NCI-H2081 (cell line): ENCODE results near the gene MYMX.
A peak's percentile ranks its signal among the peaks of the same experiment; 100 is the strongest.
"Not testable (repeated sequence)": the region's sequence is repeated elsewhere in the genome, so short reads cannot be mapped to it uniquely, and the experiment has no call there.

ENCODE experiments used
- DNase-seq, 2 experiments: peaks; one replicate each; lab custom pipeline; 2025; lab: John Stamatoyannopoulos, UW

MYMX gene

DNA sequence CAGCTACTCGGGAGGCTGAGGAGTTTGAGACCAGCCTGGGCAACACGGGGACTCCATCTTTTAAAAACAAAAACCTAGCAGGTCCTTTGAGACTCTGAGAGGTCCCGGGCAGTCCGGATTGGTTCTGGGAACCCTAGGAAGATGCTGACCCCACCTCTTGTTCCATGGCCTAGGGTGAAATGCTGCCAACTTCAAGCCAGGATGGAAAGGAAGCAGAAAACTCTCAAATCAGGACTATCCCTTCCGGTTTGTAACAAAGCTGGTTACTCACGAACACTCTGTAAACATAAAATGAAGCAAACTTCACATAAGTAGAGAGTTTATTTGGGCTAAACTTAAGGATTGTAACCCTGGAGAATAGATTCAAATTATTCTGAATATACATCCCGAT is 30.1 kb upstream of the MYMX start:
- no peak for DNase-seq

- DNase-seq, result no peak
Measured at GRCh38 chr6:44188819-44189218, 27.9 kb upstream of the MYMX start.

DNA sequence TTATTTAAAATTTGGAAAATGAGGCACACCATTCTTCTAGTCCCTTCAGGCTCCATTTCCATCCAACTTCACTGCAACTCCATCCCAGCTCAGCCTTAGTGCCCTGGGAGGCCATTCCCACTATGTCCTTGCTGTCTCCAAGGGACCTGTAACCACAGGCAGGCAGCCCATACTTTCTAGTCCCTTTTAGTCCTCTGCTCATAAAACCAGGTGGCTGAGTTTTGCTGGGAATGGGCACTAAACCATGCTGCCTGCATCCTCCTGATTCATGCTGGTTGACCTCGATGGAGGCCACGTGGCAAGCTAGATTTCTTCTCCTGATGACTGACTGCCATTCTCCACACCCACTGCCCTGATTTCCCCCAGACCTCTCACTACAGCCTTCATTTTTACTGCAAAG is 27.5 kb upstream of the MYMX start:
- DNase-seq, result no peak

GRCh38 chr6:44190715-44191114 is 26.0 kb upstream of the MYMX start:
- DNase-seq, result no peak

DNA sequence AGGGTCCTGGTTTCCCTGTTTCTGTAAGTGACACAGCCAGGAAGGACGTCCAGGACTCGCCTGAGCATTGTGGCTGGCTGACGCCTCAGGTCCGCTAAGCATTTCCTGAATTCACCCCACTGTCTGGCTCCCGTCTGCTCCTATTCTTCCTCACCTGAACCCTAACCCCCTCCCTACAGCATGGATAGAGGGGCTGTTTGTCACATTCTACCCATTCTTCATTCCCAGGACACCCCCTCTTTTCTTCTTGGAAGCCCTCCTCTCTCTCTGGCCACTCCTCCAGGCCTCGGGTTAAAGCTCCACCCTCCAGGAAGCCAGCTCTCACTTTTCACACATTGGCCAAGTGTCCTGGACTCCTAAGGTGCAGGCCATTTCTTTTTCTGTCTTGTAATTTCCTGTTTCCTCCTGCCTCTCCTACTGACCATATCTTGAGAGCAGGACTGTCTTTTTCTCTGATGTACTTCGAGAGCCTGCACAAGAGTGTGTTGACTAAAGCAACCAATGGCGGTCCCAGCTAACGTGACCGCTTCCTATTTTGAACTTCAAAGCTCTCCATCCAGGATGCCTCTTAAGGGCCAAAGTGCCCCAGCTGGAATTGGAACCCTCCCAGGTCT is 24.2 kb upstream of the MYMX start:
- no peak for DNase-seq

- DNase-seq, result no peak
Measured at GRCh38 chr6:44193307-44193910, 23.3 kb upstream of the MYMX start.

DNA sequence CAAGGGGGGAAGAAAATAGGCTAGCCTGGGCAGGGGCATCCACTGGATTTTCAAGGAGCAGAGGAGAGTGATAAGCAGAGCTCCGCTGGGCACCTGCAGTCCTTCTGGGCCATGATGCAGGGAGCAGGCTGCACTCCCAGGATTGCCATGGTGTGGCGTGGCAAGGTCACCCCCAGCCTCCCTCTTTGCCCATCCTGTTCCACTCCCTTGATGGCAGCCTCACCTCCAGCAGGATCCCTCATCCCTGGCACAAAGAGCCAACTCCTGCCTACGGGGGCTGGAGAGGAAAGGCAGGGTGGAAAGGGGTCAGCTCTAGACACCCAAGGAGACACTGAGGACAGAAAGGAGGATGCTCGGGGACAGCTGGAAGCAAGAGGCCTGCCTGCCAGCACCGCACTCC is 22.4 kb upstream of the MYMX start:
- no peak for DNase-seq

DNA sequence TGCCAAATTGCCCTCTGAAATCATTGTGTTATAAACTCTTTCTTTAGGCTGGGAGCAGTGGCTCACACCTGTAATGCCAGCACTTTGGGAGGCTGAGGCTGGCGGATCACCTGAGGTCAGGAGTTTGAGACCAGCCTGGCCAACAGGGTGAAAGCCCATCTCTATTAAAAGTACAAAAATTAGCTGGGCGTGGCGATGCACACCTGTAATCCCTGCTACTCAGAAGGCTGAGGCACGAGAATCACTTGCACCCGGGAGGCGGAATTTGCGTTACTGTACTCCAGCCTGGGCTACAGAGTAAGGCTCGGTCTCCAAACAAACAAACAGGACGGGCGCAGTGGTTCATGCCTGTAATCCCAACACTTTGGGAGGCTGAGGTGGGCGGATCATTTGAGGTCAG is 20.4 kb upstream of the MYMX start:
- DNase-seq, result not testable (repeated sequence)

- no peak for DNase-seq
Measured at GRCh38 chr6:44198684-44199083, 18.0 kb upstream of the MYMX start.

GRCh38 chr6:44199883-44200282 is 16.8 kb upstream of the MYMX start:
- DNase-seq, result no peak

DNA sequence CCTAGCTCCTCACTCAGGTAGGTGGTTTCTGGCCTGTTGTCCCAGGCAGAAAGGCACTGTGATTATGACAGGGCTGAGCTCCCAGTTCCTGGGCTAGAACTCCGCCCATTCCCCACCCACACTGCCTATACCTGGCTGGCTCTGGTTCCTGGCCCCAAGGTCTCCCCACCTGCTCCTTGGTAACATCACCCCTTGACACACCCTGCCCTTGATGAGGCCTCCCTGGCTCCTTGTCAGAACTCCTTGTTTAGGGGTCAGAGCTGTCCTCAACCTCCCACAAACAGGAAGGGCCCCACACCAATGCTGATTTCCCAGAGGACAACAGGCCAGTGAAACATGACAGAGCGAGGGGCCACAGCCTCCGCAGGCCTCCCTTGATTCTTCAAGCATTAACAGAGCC is 15.5 kb upstream of the MYMX start:
- no peak for DNase-seq

- no peak for DNase-seq
Measured at GRCh38 chr6:44201638-44202303, 15.0 kb upstream of the MYMX start.

GRCh38 chr6:44202332-44202971 is 14.3 kb upstream of the MYMX start:
- no peak for DNase-seq

- no peak for DNase-seq
Measured at GRCh38 chr6:44202972-44203750, 13.6 kb upstream of the MYMX start.

DNA sequence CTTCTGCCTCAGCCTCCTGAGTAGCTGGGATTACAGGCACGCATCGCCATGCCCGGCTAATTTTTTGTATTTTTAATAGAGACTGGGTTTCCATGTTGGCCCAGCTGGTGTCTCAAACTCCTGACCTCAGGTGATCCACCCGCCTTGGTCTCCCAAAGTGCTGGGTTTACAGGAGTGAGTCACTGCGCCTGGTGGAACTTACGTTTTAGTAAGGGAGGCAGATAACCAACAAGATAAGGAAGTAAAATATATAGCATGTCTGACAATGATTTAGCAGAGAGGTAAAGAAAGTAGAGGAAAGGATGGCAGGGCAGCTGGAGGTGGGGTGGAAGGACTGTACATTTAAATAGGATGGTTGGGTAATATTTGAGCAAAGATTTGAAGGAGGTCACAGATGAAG is 12.8 kb upstream of the MYMX start:
- no peak for DNase-seq

DNA sequence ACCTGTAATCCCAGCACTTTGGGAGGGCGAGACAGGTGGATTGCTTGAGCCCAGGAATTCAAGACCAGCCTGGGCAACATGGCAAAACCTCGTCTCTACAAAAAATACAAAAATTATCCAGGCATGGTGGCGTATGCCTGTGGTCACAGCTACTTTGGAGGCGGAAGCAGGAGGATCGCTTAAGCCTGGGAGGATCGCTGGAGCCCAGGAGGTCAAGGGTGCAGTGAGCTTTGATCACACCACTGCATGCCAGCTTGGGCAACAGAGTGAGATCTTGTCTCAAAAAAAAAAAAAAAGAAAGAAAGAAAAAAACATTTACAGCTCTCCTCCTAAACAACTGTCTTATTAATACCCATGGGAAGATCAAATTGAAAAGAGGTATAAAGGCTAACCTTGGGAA is 8.8 kb upstream of the MYMX start:
- DNase-seq, result no peak

- DNase-seq, result no peak
Measured at GRCh38 chr6:44211284-44211683, 5.4 kb upstream of the MYMX start.

DNA sequence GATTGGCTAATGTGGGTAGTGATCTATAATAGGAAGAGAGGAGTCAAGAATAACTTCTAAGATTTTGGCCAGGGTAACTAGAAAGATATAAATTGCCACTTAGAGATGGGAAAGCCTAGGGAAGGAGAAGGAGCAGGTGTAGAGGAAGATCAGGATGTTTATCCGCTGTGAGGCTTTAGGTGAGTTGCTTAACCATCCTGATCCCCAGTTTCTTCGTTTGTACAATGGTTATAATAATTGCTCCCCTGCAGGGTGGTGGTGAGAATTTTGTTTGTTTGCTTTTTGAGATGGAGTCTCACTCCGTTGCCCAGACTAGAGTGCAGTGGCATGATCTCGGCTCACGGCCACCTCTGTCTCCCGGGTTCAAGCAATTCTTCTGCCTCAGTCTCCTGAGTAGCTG is 2.4 kb upstream of the MYMX start:
- DNase-seq, result no peak

- peak in 1 of 2 experiments; percentile 11 for DNase-seq
Measured at GRCh38 chr6:44217332-44218143, 812 bp downstream of the MYMX start.

- DNase-seq, result peak; percentile 19 to 37
Measured at GRCh38 chr6:44219053-44219814, 2.5 kb downstream of the MYMX start.
